ENCODE measurements around the gene TMEM143.
"Not testable (repeated sequence)": the region's sequence is repeated elsewhere in the genome, so short reads cannot be mapped to it uniquely, and the experiment has no call there.

The TMEM143 gene

GRCh38 chr19:48381178-48381950, 17.6 kb upstream of the TMEM143 start:
- TF ChIP-seq CTCF (IDR thresholded peaks at IDR 0.05; ENCODE audit: low read depth, low read length, missing control alignments), result no peak
- DNase-seq (ENCODE audit: extremely low read depth, low read depth), result no peak

GRCh38 chr19:48379058-48379457, 15.3 kb upstream of the TMEM143 start:
- DNase-seq (ENCODE audit: extremely low read depth, low read depth), result no peak
- no peak for TF ChIP-seq CTCF (IDR thresholded peaks at IDR 0.05; ENCODE audit: low read depth, low read length, missing control alignments)
- no peak overlapping the region for H3K4me3 ChIP-seq (replicated peaks; ENCODE audit: low read depth, low read length)

More at GRCh38 chr19:48381178-48381950, 17.6 kb upstream of the TMEM143 start:
- no peak overlapping the region for H3K4me3 ChIP-seq (replicated peaks; ENCODE audit: low read depth, low read length)

GRCh38 chr19:48378194-48378570, 14.4 kb upstream of the TMEM143 start:
- no peak for DNase-seq (ENCODE audit: extremely low read depth, low read depth)
- no peak overlapping the region for H3K4me3 ChIP-seq (replicated peaks; ENCODE audit: low read depth, low read length)
- no peak for TF ChIP-seq CTCF (IDR thresholded peaks at IDR 0.05; ENCODE audit: low read depth, low read length, missing control alignments)

- no peak for DNase-seq (ENCODE audit: extremely low read depth, low read depth)
- no peak for TF ChIP-seq CTCF (IDR thresholded peaks at IDR 0.05; ENCODE audit: low read depth, low read length, missing control alignments)
Observed at GRCh38 chr19:48373567-48373966, 9.8 kb upstream of the TMEM143 start.

GRCh38 chr19:48372904-48373303, 9.2 kb upstream of the TMEM143 start:
- H3K4me3 ChIP-seq (replicated peaks; ENCODE audit: low read depth, low read length), result no peak overlapping the region
- no peak for TF ChIP-seq CTCF (IDR thresholded peaks at IDR 0.05; ENCODE audit: low read depth, low read length, missing control alignments)
- DNase-seq (ENCODE audit: extremely low read depth, low read depth), result no peak

More at GRCh38 chr19:48373567-48373966, 9.8 kb upstream of the TMEM143 start:
- no peak overlapping the region for H3K4me3 ChIP-seq (replicated peaks; ENCODE audit: low read depth, low read length)

- not testable (repeated sequence) for H3K4me3 ChIP-seq (replicated peaks; ENCODE audit: low read depth, low read length); DNase-seq (ENCODE audit: extremely low read depth, low read depth)
Observed at GRCh38 chr19:48371771-48372170, 8.0 kb upstream of the TMEM143 start.

- no peak for DNase-seq (ENCODE audit: extremely low read depth, low read depth)
- no peak for TF ChIP-seq CTCF (IDR thresholded peaks at IDR 0.05; ENCODE audit: low read depth, low read length, missing control alignments)
- no peak overlapping the region for H3K4me3 ChIP-seq (replicated peaks; ENCODE audit: low read depth, low read length)
Observed at GRCh38 chr19:48371367-48371766, 7.6 kb upstream of the TMEM143 start.

Measured in HFF-Myc (cell line).